ENCODE measurements around the gene GPR161. TPM values are rescaled to one million over a fixed set of nuclear protein-coding genes. Genes with fewer than 3 reads are reported as not detected.

The GPR161 gene
- total and polyA plus RNA-seq, 9 donors: 7.4 to 23.4 (median 16.1) TPM

GRCh38 chr1:168087696-168088095 is 49.0 kb downstream of the GPR161 start:
- intact Hi-C loops (cut with DNase I): loop anchor here in 2 of 4 donors (10.0 kb wide), 2 partner anchors 47 to 373 kb away; partner anchors contain the start of gene GPR161 (in 1 of the 2)
- Histone ChIP-seq H3K27me3 (no peaks in the 10 kb centered on the region), H3K9me3 (no peaks in the 10 kb centered on the region), H3K4me1 (ENCODE audit: insufficient read depth) (peaks cover 17% of the 10 kb centered on the region), H3K36me3 (no peaks in the 10 kb centered on the region), H3K27ac (no peak overlapping the region), H3K4me3 (no peak overlapping the region)
- TF ChIP-seq POLR2A (IDR thresholded peaks at IDR 0.05) (no peak), CTCF (IDR thresholded peaks at IDR 0.05) (no peak)
- no peak for DNase-seq
- WGBS, 3 donors: 89 to 92% (median 90%) methylated on average over 10 of the region's 10 CpGs

DNA sequence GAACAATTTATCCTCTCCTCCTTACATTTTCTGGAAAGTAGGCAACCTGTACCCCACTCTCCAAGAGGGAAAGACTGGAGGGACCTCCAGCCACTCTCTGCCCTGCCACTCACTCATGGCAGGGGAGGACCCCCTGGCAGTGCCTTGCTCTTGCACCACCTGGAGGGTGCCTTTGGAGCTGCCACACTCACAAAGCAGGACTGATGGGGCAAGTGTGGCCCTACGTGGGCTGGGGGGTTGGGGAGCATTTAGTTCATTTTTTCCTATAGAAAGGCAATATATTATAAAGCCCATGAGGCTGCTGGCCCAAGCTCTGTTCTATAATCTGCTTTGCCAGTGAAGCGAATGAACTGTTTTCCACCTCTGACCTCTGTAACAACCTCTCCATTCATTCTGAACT is 50.3 kb downstream of the GPR161 start:
- DNase-seq: no peak
- H3K4me1 ChIP-seq (ENCODE audit: insufficient read depth): peaks cover 13% of the 10 kb centered on the region
- intact Hi-C loops (cut with DNase I): loop anchor here in 2 of 4 donors (10.0 kb wide), 2 partner anchors 48 to 372 kb away; partner anchors contain the start of gene GPR161 (in 1 of the 2)
- H3K9me3 ChIP-seq: no peaks in the 10 kb centered on the region
- no peak for TF ChIP-seq EP300 (IDR thresholded peaks at IDR 0.05)
- TF ChIP-seq CTCF (IDR thresholded peaks at IDR 0.05): no peak
- TF ChIP-seq POLR2A (IDR thresholded peaks at IDR 0.05): no peak
- 89 to 94% (median 93%) methylated on average over 2 of the region's 2 CpGs for WGBS, 3 donors
- H3K4me3 ChIP-seq: no peak overlapping the region
- H3K36me3 ChIP-seq: no peaks in the 10 kb centered on the region
- no peaks in the 10 kb centered on the region for H3K27me3 ChIP-seq
- H3K27ac ChIP-seq: peak overlapping the region in 1 of 2 donors; percentile 7

GRCh38 chr1:168085401-168085872 is 51.3 kb downstream of the GPR161 start:
- intact Hi-C loops (cut with DNase I): loop anchor here in 2 of 4 donors (10.0 kb wide), 2 partner anchors 49 to 371 kb away; partner anchors contain the start of gene GPR161 (in 1 of the 2)
- Histone ChIP-seq H3K27me3 (no peaks in the 10 kb centered on the region), H3K36me3 (no peaks in the 10 kb centered on the region), H3K9me3 (no peaks in the 10 kb centered on the region), H3K27ac (peak overlapping the region; percentile 7 to 70), H3K4me3 (no peak overlapping the region), H3K4me1 (ENCODE audit: insufficient read depth) (peaks cover 10% of the 10 kb centered on the region)
- DNase-seq: peak; percentile 47 to 79 (median 57)
- no peak for TF ChIP-seq CTCF (IDR thresholded peaks at IDR 0.05)
- no peak for TF ChIP-seq EP300 (IDR thresholded peaks at IDR 0.05)
- 11 to 25% (median 15%) methylated on average over 14 to 16 of the region's 16 CpGs for WGBS, 3 donors

DNA sequence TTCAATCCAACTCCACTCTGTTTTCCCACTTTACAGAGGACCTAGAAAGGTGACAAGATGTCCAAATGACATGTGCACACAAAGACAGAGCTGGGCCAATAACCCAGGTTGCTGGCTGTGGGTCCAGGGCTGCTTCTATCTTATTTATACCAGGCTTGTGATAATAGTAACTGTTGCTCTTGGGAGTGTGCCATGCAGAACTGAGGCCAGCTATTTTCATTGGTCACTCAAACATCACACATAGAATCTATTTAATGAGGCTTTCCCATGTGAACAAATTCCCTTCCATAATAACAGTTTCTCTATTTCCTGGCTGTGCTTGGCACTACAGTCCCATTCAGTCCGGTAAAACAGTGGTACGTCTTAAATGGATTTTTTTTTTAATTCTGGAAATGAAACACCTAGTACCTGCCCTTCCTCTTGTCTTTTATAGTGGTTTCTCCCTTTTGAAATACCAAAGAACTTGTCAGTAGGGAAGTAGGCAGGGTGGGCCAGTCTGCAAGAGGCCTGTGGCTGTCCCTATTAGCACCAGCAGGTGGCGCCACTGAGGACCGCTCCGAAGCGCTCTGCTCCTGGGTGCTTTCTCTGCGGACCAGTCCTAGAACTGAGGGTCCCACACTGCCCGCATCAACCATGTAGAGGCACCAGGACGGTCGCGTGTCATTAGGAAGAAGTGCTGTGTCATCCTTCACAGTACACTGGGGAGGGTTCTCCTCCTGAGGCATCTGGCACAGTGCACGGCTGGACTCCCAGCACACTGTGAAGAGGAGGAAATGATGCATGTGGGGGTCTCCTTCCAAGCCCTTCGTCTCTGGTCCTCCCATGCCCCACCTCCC is 52.1 kb downstream of the GPR161 start:
- Histone ChIP-seq H3K4me1 (ENCODE audit: insufficient read depth) (peaks cover 10% of the 10 kb centered on the region), H3K27ac (peak overlapping the region in 1 of 2 donors; percentile 70)
- intact Hi-C loops (cut with DNase I): loop anchor here in 2 of 4 donors (10.0 kb wide), 2 partner anchors 50 to 370 kb away; partner anchors contain the start of gene GPR161 (in 1 of the 2)

More for the DNA sequence above, 52.1 kb downstream of the GPR161 start:
- no peaks in the 10 kb centered on the region for H3K9me3 ChIP-seq
- TF ChIP-seq CTCF (IDR thresholded peaks at IDR 0.05) (peak; percentile 54 to 60 (median 56)), EP300 (IDR thresholded peaks at IDR 0.05) (no peak)
- H3K27me3 ChIP-seq: no peaks in the 10 kb centered on the region
- no peaks in the 10 kb centered on the region for H3K36me3 ChIP-seq
- H3K4me3 ChIP-seq: no peak overlapping the region
- WGBS, 3 donors: 33 to 41% (median 40%) methylated on average over 13 of the region's 13 CpGs
- peak; percentile 54 to 83 (median 74) for DNase-seq
